HG03060 (cell line): ENCODE measurements around the gene MYL5.
"Not testable (repeated sequence)": the region's sequence is repeated elsewhere in the genome, so short reads cannot be mapped to it uniquely, and the experiment has no call there.

Experiments used
- ATAC-seq: cut with Tn5 transposase; IDR thresholded peaks from one replicate; pipeline ENCODE4 v1.9.1; 2021; ENCODE audit warnings: low read depth, moderate number of reproducible peaks; ENCODE audit not compliant: unreplicated experiment

The MYL5 gene

GRCh38 chr4:656436-657337 is 17.7 kb upstream of the MYL5 start:
- no peak for ATAC-seq

GRCh38 chr4:657338-657833 is 17.0 kb upstream of the MYL5 start:
- ATAC-seq: no peak

DNA sequence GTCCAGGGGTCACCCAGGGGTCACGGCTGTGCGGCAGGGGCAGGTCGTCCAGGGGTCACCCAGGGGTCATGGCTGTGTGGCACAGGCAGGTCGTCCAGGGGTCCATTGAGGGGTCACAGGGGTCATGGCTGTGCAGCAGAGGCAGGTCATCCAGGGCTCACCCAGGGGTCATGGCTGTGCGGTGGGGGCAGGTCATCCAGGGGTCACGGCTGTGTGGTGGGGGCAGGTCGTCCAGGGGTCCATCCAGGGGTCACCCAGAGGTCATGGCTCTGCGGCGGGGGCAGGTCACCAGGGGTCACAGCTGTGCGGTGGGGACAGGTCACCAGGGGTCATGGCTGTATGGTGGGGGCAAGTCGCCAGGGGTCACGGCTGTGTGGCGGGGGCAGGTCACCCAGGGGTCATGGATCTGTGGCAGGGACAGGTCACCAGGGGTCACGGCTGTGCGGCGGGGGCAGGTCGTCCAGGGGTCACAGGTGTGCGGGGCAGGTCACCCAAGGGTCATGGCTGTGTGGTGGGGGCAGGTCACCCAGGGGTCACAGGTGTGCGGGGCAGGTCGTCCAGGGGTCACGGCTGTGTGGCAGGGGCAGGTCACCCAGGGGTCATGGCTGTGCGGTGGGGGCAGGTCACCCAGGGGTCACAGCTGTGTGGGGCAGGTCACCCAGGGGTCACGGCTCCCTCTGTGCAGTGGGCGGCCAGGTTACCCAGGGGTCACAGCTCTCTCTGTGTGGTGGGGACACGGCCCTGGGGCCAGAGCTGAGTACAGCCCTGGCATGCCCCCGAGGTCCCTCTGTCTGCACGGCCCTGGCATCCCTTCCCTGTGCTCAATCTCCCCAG is 16.3 kb upstream of the MYL5 start:
- ATAC-seq: no peak

- no peak for ATAC-seq
These were observed 15.4 kb upstream of the MYL5 start for GRCh38 chr4:658681-659667.

DNA sequence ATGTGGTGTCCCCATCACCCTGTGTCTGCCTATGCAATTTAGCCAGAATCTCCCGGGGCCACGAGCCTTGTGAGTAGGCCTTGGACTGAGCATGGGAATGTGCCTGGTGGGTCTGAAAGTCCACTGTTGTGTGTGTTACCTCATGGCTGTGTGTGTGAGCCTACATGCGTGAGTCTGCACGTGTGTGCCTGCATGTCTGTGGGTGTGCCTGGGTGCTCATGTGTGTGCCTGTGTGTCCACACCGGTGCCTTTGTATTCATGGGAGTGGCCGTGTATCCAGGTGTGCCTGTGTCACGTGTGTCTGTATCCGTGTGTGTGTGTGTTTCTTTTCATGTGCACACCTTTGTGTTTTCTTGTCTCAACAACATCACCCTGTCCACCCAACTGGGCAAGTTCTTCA is 14.5 kb upstream of the MYL5 start:
- ATAC-seq: no peak

- ATAC-seq: no peak
These were observed 13.9 kb upstream of the MYL5 start for GRCh38 chr4:660401-660800.

- no peak for ATAC-seq
These were observed 13.1 kb upstream of the MYL5 start for GRCh38 chr4:661231-661630.

GRCh38 chr4:661881-662761 is 12.2 kb upstream of the MYL5 start:
- no peak for ATAC-seq

DNA sequence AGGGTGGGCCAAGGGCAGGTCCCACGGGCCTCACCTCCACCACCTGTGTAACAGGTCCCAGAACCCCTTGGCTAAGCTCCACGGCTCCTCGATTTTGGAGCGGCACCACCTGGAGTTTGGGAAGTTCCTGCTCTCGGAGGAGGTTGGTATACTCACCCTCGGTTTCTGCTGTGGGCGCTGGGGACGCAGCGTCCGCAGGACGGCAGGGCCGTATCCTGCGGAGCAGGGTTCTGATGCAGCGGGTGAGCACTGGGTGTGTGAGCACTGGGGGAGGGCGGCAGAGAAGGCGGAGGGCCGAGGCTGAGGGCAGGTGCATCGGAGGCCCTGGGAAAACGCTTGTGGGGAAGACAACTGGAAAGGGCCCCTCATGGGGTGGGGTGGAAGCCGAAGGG is 11.3 kb upstream of the MYL5 start:
- no peak for ATAC-seq

- ATAC-seq: no peak
These were observed 10.6 kb upstream of the MYL5 start for GRCh38 chr4:663438-664428.

DNA sequence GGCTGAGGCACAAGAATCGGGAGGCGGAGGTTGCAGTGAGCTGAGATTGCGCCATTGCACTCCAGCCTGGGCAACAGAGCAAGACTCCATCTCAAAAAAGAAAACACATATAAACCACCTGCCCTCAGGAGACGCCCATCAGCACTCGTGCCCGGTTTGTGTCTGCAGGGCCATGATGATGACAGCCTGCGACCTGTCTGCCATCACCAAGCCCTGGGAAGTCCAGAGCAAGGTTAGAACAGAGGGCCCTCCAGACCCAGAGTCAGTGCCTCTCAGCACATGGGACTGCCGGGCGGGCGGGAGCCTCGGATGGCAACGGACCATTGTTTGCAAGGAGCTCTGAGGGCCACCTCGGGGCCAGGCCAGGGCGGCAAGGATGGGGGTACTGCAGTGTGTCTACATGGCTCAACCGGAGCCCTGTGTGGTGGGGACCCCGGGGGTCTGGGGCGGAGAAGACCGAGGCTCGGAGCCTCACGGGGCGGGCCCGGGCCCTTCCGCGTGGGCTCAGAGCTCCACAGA is 9.6 kb upstream of the MYL5 start:
- ATAC-seq: no peak

GRCh38 chr4:665381-665750 is 9.0 kb upstream of the MYL5 start:
- no peak for ATAC-seq

- no peak for ATAC-seq
These were observed 8.4 kb upstream of the MYL5 start for GRCh38 chr4:665751-666435.

DNA sequence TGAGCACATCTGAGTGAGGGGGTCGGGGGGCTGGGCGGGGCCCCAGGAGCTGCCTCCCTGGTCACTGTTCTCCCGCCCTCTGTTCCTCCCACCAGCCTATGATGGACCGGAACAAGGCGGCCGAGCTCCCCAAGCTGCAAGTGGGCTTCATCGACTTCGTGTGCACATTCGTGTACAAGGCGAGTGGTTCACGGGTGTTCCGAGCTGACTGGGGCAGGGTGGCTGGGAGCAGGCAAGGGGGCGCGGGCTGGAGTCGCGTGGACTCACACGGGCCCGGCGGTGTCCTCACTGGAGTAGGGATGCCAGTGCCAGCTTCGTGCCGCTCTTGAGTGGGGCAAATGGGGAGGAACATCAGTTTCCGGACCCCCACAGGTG is 7.9 kb upstream of the MYL5 start:
- no peak for ATAC-seq

DNA sequence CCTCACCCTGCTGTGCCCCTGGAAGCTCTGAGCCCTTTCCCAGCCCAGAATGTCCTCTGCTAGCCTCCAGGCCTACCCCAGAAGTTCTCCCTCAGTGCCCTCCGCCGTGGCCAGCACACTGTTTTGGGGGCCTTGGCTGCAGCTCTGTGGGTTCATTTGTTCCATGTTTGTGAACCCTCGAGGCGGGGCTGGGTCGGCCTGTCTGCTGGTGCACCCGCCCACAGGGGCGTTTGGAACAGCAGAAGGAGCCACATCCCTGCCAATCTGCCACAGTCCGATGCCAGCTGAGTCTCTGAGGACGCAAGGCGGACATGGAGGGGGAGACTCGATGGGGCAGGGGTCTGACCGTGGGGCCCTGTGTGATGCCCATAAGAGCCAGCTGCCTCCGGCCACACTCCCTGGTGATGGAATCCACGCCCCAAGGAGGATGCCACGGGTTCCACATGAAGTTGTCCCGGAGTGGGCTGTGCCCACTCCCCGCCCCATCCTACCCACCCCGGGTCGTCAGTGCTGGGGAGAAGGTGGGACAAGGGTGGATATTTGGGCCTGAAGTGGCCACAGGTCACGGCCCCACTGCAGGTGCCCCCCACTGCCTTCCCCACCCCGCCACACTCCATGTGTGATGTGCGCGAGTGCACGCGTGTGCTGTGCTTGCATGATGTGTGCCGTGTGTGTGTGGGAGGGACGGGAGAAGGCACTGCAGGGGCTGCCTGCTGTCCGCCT is 7.4 kb upstream of the MYL5 start:
- ATAC-seq: no peak

GRCh38 chr4:667545-667925 is 6.8 kb upstream of the MYL5 start:
- ATAC-seq: no peak

- ATAC-seq: not testable (repeated sequence)
These were observed 6.1 kb upstream of the MYL5 start for GRCh38 chr4:668219-668618.
